DND-41 (cell line): ENCODE results near the gene CORT.

Source experiments
- ATAC-seq: fragments of 200-7000 bp; cut with Tn5 transposase; 3 replicates; pipeline ENCODE4 v1.9.1; 2021; ENCODE audit warnings: low read depth; ENCODE audit not compliant: insufficient read depth
- DNase-seq: peaks from one replicate; pipeline ENCODE4 v3.0.0-alpha.2; 2020
- H2AFZ ChIP-seq: 2 replicates; pipeline ENCODE4 v1.6.0; 2012; ENCODE audit warnings: low read depth, low read length
- H3K27ac ChIP-seq: 2 replicates; pipeline ENCODE4 v1.5.1; 2012; ENCODE audit warnings: low read length, inconsistent platforms
- H3K27me3 ChIP-seq: fragments of 200-600 bp; sonication (generic); 2 replicates; pipeline ENCODE4 v1.6.0; 2012; ENCODE audit warnings: low read length, mild to moderate bottlenecking, inconsistent platforms; ENCODE audit not compliant: insufficient read depth, poor library complexity
- H3K36me3 ChIP-seq: 2 replicates; pipeline ENCODE4 v1.5.1; 2012; ENCODE audit warnings: low read length, inconsistent platforms; ENCODE audit not compliant: insufficient read depth
- H3K4me1 ChIP-seq: 2 replicates; pipeline ENCODE4 v1.5.1; 2012; ENCODE audit warnings: mild to moderate bottlenecking, low read length; ENCODE audit not compliant: insufficient read depth
- H3K4me2 ChIP-seq: 2 replicates; pipeline ENCODE4 v1.6.0; 2012; ENCODE audit warnings: mild to moderate bottlenecking, moderate library complexity, low read length, inconsistent platforms; ENCODE audit not compliant: insufficient read depth
- H3K4me3 ChIP-seq, 2 experiments: fragments of 200-600 bp in 1 of 2; shearing (Covaris generic) in 1 of 2; 2 replicates each; pipeline ENCODE4 v1.5.1; 2012 to 2016; ENCODE audit warnings: inconsistent platforms in 2 of 2, low read length in 2 of 2, mild to moderate bottlenecking in 2 of 2, low read depth in 1 of 2, moderate library complexity in 1 of 2
- H3K79me2 ChIP-seq: 2 replicates; pipeline ENCODE4 v1.6.0; 2012; ENCODE audit warnings: low read length, inconsistent platforms; ENCODE audit not compliant: insufficient read depth
- H3K9ac ChIP-seq: 2 replicates; pipeline ENCODE4 v1.6.0; 2012; ENCODE audit warnings: low read depth, mild to moderate bottlenecking, inconsistent platforms, low read length, moderate library complexity
- H3K9me3 ChIP-seq: 2 replicates; pipeline ENCODE4 v1.5.1; 2012; ENCODE audit warnings: low read length, moderate library complexity, mild to moderate bottlenecking, inconsistent platforms; ENCODE audit not compliant: insufficient read depth, severe bottlenecking
- H4K20me1 ChIP-seq: 2 replicates; pipeline ENCODE4 v1.6.0; 2012; ENCODE audit warnings: low read length; ENCODE audit not compliant: insufficient read depth
- CTCF ChIP-seq: IDR thresholded peaks from 2 replicates; pipeline ENCODE4 v1.5.1; 2012; ENCODE audit warnings: borderline replicate concordance, low read length, moderate library complexity, mild to moderate bottlenecking; ENCODE audit not compliant: poor library complexity, severe bottlenecking; ENCODE audit errors: extremely low read depth
- EZH2 ChIP-seq: IDR thresholded peaks from 3 replicates; pipeline ENCODE4 v1.6.1; 2012; ENCODE audit warnings: borderline replicate concordance, low read depth, mild to moderate bottlenecking, moderate library complexity, low read length, inconsistent platforms; ENCODE audit not compliant: severe bottlenecking

Gene CORT

GRCh38 chr1:10490286-10490970, 40.6 kb downstream of the CORT start:
- Histone ChIP-seq H3K9ac (no peak overlapping the region), H3K9me3 (no peaks in the 10 kb centered on the region), H3K27me3 (no peaks in the 10 kb centered on the region), H3K36me3 (peaks cover 2% of the 10 kb centered on the region; the same call in 1 of the 2 replicates), H3K79me2 (peaks cover 58% of the 10 kb centered on the region), H3K4me1 (peaks cover 15% of the 10 kb centered on the region), H3K27ac (no peak overlapping the region), H3K4me3 (no peak overlapping the region), H2AFZ (no peak overlapping the region), H4K20me1 (peaks cover 14% of the 10 kb centered on the region; the same call in 1 of the 2 replicates), H3K4me2 (no peak overlapping the region)
- no peak for DNase-seq
- TF ChIP-seq CTCF = no peak
- TF ChIP-seq EZH2 = no peak
- ATAC-seq = no peak

GRCh38 chr1:10494418-10494753, 44.6 kb downstream of the CORT start:
- ATAC-seq (no peak), DNase-seq (no peak)
- no peak overlapping the region; the same call in 1 of the 2 replicates for H3K27ac ChIP-seq
- H3K4me1 ChIP-seq = peaks cover 27% of the 10 kb centered on the region
- H3K27me3 ChIP-seq = no peaks in the 10 kb centered on the region
- H3K9ac ChIP-seq = peak overlapping the region; percentile 57
- H3K4me3 ChIP-seq = no peak overlapping the region
- peaks cover 74% of the 10 kb centered on the region for H3K79me2 ChIP-seq
- peaks cover 18% of the 10 kb centered on the region for H3K36me3 ChIP-seq
- H3K4me2 ChIP-seq = peak overlapping the region; percentile 91
- 0 out of 2 replicates have a peak overlapping the region, but pooled peaks have one; percentile 27 for H2AFZ ChIP-seq
- TF ChIP-seq EZH2 (no peak), CTCF (no peak)
- peaks cover 14% of the 10 kb centered on the region; the same call in 1 of the 2 replicates for H4K20me1 ChIP-seq
- no peaks in the 10 kb centered on the region for H3K9me3 ChIP-seq

DNA sequence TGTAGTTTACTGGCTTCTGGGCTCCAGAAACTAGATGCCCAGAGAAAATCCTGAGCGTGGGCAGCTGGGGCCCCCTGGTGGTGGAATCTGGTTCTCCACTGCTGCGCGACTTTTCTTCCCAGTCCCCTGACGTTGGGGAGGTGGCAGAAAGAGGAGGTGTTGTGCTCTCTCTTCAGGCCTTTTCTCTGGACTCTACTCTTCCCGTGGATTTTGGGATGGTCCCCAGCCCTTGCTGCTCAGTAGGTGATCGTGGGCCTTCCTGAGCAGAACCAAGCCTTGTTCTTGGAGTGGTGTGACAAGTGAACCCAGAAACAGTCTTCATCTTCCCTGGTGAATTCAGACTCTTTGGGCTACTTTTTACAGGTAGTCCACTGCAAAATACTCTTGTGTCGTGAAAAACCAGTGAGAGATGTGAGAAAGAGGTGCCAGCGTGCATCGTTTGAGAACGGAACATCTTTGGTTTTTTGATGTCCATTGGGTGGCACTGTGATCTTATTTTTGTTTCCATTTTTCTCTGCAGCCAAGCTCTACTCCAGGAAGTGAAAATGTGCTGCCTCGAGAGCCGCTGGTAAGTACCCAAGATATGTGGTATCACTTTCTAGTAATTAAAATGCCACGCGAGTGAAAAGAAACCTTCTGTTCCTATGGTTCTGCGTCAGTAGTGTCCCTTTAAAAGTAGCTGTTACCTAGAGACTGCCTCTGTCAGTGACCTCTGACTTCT, 45.1 kb downstream of the CORT start:
- Histone ChIP-seq H3K9ac (peak overlapping the region; percentile 57), H3K9me3 (no peaks in the 10 kb centered on the region), H3K27ac (peak overlapping the region; percentile 79), H4K20me1 (peaks cover 9% of the 10 kb centered on the region; the same call in 1 of the 2 replicates), H3K4me2 (peak overlapping the region; percentile 91), H3K36me3 (peaks cover 18% of the 10 kb centered on the region), H3K4me1 (peaks cover 27% of the 10 kb centered on the region), H3K79me2 (peaks cover 72% of the 10 kb centered on the region), H3K4me3 (peak overlapping the region; percentile 16 to 59; a peak in 3 of 4 replicates), H3K27me3 (no peaks in the 10 kb centered on the region), H2AFZ (peak overlapping the region; percentile 86)
- ATAC-seq (peak; percentile 84), DNase-seq (peak; percentile 81)
- TF ChIP-seq CTCF (peak; percentile 83), EZH2 (no peak)
